ENCODE results near the gene BPGM.

The BPGM gene

GRCh38 chr7:134669845-134670373 lies 23.3 kb downstream of the BPGM start:
- Mint-ChIP-seq H3K27ac (no peak overlapping the region), H3K4me1 (peaks cover 7% of the 10 kb centered on the region), H3K27me3 (ENCODE audit: low read depth) (no peaks in the 10 kb centered on the region), H3K36me3 (ENCODE audit: low read depth) (peaks cover 20% of the 10 kb centered on the region), H3K4me3 (no peak overlapping the region), H3K9me3 (peaks cover 7% of the 10 kb centered on the region)
- no peak for TF ChIP-seq CTCF (IDR thresholded peaks at IDR 0.05; ENCODE audit: unreplicated experiment in 3 of 3)

DNA sequence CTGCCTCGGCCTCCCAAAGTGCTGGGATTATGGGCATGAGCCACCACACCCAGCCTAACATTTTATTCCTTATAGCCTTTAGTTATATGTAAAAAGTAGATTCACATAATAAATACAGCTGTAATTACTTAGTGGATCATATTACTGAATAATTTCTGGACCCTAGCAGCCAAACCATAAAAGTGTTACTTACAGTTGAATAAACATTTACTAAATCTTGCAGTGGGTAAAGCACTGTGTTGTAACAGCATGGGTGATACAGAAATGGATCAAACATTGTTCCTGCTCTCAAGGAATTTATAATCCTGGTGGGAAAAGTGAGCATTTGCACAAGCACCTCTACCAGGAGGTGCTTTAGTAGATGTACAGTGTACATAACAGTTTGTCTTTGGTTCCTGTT lies 25.0 kb downstream of the BPGM start:
- H3K27me3 Mint-ChIP-seq (ENCODE audit: low read depth), result no peaks in the 10 kb centered on the region
- peaks cover 16% of the 10 kb centered on the region for H3K36me3 Mint-ChIP-seq (ENCODE audit: low read depth)
- peaks cover 7% of the 10 kb centered on the region for H3K4me1 Mint-ChIP-seq
- no peak overlapping the region for H3K4me3 Mint-ChIP-seq
- H3K27ac Mint-ChIP-seq, result no peak overlapping the region
- peaks cover 7% of the 10 kb centered on the region for H3K9me3 Mint-ChIP-seq
- no peak for TF ChIP-seq CTCF (IDR thresholded peaks at IDR 0.05; ENCODE audit: unreplicated experiment in 3 of 3)

- Mint-ChIP-seq H3K9me3 (peaks cover 7% of the 10 kb centered on the region), H3K36me3 (ENCODE audit: low read depth) (peaks cover 19% of the 10 kb centered on the region), H3K27ac (no peak overlapping the region), H3K4me3 (no peak overlapping the region), H3K27me3 (ENCODE audit: low read depth) (no peaks in the 10 kb centered on the region), H3K4me1 (peaks cover 5% of the 10 kb centered on the region)
- TF ChIP-seq CTCF (IDR thresholded peaks at IDR 0.05; ENCODE audit: unreplicated experiment in 3 of 3), result no peak
Observed at GRCh38 chr7:134674424-134674823, 27.8 kb downstream of the BPGM start.

DNA sequence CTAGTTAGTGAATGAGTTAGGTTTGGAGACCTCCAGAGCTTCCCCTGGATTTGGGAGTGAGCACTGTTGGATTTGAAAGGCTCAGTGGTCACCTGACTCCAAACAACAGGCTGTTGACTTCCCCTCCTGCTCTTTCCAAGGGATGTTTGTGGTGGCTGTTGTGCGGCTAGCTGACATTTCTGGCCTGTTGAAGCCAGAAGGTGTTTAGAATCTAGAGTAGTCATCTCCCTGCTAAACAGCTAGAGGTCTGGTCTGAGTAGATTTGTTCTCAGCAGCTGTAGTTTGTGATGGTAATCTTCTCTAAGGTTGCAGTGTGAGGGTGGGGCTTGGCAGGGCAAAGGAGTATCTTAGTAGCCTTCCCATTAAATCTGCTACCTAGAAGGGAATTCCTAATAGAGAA lies 30.1 kb downstream of the BPGM start:
- TF ChIP-seq CTCF (IDR thresholded peaks at IDR 0.05; ENCODE audit: unreplicated experiment in 3 of 3), result no peak
- no peaks in the 10 kb centered on the region for H3K27me3 Mint-ChIP-seq (ENCODE audit: low read depth)
- no peaks in the 10 kb centered on the region for H3K4me1 Mint-ChIP-seq
- no peak overlapping the region for H3K4me3 Mint-ChIP-seq
- H3K9me3 Mint-ChIP-seq, result peaks cover 7% of the 10 kb centered on the region
- H3K36me3 Mint-ChIP-seq (ENCODE audit: low read depth), result peaks cover 24% of the 10 kb centered on the region
- no peak overlapping the region for H3K27ac Mint-ChIP-seq

DNA sequence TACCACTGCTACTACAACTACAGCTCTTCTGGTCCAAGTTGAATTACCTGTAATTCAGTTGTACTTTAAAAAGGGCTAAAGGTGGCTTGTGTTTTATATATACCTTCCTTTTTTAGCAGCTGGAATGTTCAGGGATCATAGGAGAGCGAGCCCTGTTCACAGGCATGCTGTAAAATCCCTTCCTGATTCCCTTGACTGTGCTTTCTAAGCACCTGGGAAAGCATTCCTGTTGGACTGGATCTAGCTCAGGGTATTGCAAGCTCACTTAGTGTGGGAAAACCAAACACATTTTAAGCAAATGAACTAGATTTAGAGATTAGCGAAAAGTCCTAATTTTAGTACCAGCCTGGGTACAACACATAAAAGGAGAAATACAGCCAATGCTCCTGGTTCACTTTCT lies 31.5 kb downstream of the BPGM start:
- TF ChIP-seq CTCF (IDR thresholded peaks at IDR 0.05; ENCODE audit: unreplicated experiment in 3 of 3), result no peak
- Mint-ChIP-seq H3K27ac (no peak overlapping the region), H3K4me1 (no peaks in the 10 kb centered on the region), H3K9me3 (peaks cover 7% of the 10 kb centered on the region), H3K27me3 (ENCODE audit: low read depth) (no peaks in the 10 kb centered on the region), H3K4me3 (no peak overlapping the region), H3K36me3 (ENCODE audit: low read depth) (peaks cover 21% of the 10 kb centered on the region)

DNA sequence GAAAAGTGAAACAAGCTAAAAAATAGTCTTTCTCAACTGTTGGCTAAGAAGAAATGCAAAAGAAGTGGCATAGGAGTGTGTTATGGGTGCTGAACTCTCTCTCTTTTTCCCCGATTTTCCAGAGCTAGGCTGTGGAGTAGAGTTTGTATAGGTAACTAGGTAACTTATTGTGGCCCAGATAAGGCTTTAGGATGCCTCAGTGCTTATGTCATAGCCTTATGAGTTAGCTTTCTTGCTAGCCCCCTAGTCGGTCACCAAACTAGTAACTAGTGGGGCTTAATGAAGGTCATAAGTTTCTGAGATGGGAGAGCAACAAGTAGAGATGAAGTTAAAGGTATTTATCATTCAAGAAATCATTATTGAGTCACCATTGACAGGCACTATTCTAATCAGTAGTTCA lies 32.4 kb downstream of the BPGM start:
- peaks cover 17% of the 10 kb centered on the region for H3K36me3 Mint-ChIP-seq (ENCODE audit: low read depth)
- no peak overlapping the region for H3K27ac Mint-ChIP-seq
- TF ChIP-seq CTCF (IDR thresholded peaks at IDR 0.05; ENCODE audit: unreplicated experiment in 3 of 3), result no peak
- no peak overlapping the region for H3K4me3 Mint-ChIP-seq
- H3K4me1 Mint-ChIP-seq, result no peaks in the 10 kb centered on the region
- H3K27me3 Mint-ChIP-seq (ENCODE audit: low read depth), result no peaks in the 10 kb centered on the region
- H3K9me3 Mint-ChIP-seq, result peaks cover 4% of the 10 kb centered on the region

All from nephron (organoid).